Left cardiac atrium (tissue), 4 donors: ENCODE data around the gene MARCHF5. TPM values are rescaled to one million over a fixed set of nuclear protein-coding genes. Genes with fewer than 3 reads are reported as not detected.
"Not testable (repeated sequence)": the region's sequence is repeated elsewhere in the genome, so short reads cannot be mapped to it uniquely, and the experiment has no call there.

ENCODE experiments used
- ATAC-seq, 2 donors: fragments of 200-7000 bp; cut with Tn5 transposase; one replicate each; pipeline ENCODE4 v1.9.1; 2020; ENCODE audit warnings: mild to moderate bottlenecking in 2 of 2, moderate library complexity in 2 of 2
- DNase-seq: peaks from one replicate; pipeline ENCODE4 v3.0.0-alpha.2; 2020
- intact Hi-C, 2 donors: fragments of 100-400 bp; cut with DNase I; formaldehyde crosslinking; loops; one replicate each; pipeline versions ENCODE4 v1.14.1 to v1.15.1; 2022 to 2023
- total RNA-seq, 2 donors: library from RNA; stranded (reverse); fragmentation: NEBNext Ultra II Directional; extraction: Animal tissue kit (Norgen Biotek cat#: 25700); gene quantifications; one replicate each; pipeline ENCODE4 v1.2.1, GENCODE V29; 2021
- donor health status: DM: no; HTN: yes; CAD: no.
- donor health status: DM: no; HTN: yes; CAD: no; lungs with severe emphysema.
- donor health status: DM: yes; HTN: yes; CAD: no.
- donor health status: Dilated cardiomyopathy.

Gene MARCHF5
- total RNA-seq, 2 donors from 2014 or later: 27.6 to 34.3 TPM

DNA sequence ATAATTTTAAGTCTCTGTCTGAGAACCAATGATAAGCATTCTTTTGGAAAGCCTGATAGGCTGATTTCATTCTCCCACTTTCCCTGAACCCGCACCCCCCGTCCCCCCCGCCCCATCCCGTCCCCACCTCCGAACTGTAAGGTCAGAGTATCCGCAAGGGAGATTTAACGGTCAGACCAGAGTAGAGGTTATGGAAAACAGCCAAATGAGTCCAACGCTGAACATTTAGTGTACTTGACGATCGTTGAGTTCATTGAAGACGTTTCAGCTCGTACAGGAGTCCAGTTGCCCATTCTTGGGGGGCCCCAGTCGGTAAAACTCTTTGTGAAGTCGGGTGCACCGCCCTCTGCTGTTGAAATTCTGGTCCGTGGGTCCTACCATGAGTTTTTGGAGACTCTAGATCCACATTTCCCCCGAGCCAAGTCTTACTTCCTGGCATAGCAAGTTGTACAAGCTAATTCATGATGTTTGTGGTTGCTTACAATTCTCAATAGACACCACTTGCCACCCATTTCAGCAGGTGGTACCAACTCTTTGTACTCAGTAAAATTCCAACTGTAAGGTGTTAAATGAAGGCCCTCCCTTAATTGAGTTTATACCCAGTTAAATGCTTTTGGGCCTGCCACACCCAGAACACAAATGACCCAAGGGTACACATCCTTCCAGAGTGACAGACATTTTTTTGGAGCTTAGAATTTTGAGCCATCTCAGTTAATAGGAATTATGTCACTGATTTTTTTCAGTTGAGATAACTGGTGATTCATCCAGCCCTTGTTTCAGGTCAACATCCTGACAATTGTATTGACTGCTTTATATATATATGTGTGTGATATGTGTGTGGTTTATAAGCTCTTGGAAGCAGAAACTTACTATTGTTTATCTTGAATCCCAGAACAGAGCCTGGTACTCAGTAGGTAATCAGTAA lies 1.2 kb downstream of the MARCHF5 start:
- DNase-seq (peak; percentile 73), ATAC-seq (peak; percentile 7 to 13)
- intact Hi-C loops: loop anchor here in 1 of 2 donors (5.0 to 10.0 kb wide), 2 partner anchors 143 to 205 kb away; no protein-coding TSS in a partner anchor

DNA sequence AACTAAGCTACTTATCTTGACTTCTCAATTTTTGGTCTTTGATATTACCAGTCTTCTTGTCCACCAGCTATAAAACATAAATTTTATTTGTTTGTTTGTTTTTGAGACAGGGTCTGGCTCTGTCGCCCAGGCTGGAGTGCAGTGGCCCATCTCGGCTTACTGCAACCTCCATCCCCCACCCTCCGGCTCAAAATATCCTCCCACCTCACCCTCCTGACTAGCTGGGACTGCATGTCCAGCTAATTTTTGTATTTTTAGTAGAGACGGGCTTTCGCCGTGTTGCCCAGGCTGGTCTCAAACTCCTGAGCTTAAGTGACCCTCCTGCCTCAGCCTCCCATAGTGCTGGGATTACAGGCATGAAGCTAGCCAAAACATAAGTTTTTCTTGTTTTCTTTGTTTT lies 7.5 kb downstream of the MARCHF5 start:
- ATAC-seq: peak in 1 of 2 donors; percentile 41
- DNase-seq: no peak
- intact Hi-C loops: loop anchor here in 1 of 2 donors (10.0 kb wide), 1 partner anchor 136 kb away; no protein-coding TSS in a partner anchor

GRCh38 chr10:92303096-92303495 lies 12.1 kb downstream of the MARCHF5 start:
- no peak for DNase-seq
- no peak for ATAC-seq
- intact Hi-C loops: no loop called here

DNA sequence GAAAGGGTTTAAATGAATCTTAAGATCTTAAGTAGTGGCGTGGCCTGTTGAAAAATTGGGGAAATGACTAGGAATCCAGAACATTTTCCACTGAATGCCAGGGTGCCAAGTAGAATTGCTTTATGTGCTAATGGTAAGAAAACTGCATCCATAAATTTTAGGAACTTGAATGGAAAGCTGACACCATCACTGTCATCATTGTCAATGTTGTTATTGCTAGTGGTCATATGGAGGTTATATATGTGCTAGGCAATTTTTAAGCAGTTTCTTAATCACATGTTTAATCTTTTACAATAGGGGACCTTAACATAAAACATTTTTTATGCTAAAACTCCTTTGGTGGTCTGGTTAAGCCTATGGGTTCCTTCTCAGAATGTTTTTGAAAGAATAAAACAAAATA lies 13.1 kb downstream of the MARCHF5 start:
- intact Hi-C loops: no loop called here
- DNase-seq (no peak), ATAC-seq (no peak)

DNA sequence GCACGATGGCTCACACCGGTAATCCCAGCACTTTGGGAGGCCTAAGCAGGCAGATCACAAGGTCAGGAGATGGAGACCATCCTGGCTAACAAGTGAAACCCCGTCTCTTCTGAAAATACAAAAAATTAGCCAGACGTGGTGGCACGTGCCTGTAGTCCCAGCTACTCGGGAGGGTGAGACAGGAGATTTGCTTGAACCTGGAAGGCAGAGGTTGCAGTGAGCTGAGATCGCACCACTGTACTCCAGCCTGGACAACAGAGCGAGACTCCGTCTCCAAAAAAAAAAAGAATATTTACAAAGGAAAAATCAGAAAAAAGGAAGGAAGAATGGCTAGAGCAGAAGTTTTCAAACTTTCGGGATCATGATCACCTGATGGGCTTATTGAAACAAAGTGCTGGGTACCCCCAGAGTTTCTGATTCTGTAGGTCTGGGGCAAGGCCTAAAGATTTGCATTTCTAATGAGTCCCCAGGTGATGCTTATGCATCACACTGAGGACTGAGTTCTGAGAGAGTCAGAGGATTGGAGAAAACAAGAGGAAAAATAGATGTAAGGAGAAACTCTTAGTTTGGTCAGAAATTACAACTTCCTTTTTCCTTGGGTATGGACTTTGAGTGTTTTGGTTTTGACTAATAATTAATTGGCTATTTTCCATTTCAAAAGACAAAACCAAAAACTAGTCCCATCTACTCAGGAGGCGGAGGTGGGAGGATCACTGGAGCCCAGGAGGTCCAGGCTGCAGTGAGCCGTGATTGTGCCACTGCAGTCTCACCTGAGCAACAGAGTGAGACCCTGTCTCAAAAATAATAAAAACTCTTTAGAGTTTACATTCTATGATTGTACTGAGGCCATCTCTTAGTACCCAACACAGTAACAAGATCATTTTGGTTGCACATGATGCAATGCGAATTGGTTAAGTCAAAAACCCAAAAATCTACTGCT lies 14.4 kb downstream of the MARCHF5 start:
- intact Hi-C loops: no loop called here
- ATAC-seq (no peak), DNase-seq (no peak)

GRCh38 chr10:92309272-92309671 lies 18.3 kb downstream of the MARCHF5 start:
- ATAC-seq (no peak), DNase-seq (no peak)
- intact Hi-C loops: no loop called here

DNA sequence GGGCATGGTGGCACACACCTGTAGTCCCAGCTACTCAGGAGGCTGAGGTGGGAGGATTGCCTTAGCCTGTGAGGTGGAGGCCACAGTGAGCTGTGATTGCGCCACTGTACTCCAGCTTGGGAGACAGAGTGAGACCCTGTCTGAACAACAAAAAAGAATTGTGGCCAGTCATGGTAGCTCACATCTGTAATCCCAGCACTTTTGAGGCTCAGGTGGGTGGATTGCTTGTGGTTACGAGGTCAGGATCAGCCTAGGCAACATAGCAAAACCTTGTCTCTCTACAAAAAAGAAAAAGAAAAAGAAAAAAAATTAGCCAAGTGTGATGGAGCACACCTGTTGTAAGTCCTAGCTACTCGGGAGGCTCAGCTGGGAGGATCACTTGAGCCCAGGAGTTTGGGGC lies 22.8 kb downstream of the MARCHF5 start:
- intact Hi-C loops: no loop called here
- DNase-seq (no peak), ATAC-seq (no peak)

GRCh38 chr10:92316610-92317009 lies 25.6 kb downstream of the MARCHF5 start:
- intact Hi-C loops: no loop called here
- no peak for DNase-seq
- ATAC-seq: no peak

DNA sequence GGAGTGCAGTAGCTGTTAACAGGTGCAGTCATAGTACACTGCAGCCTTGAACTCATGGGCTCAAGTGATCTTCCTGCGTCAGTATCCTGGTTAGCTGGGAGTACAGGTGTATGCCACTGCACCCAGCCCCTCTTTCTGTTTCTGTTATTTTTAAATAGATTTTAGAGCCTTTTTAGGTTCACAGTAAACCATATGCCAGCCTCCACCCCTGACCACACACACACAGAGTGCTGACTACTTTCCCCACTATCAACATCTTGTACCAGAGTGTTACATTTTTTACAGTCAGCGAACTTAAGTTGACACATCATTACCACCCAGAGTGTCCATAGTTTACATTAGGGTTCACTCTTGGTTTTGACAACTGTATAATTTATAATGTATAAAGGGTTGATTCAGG lies 32.1 kb downstream of the MARCHF5 start:
- ATAC-seq (no peak), DNase-seq (no peak)
- intact Hi-C loops: no loop called here

- no peak for DNase-seq
- intact Hi-C loops: no loop called here
- ATAC-seq: peak in 1 of 2 donors; percentile 78
These were observed 36.8 kb downstream of the MARCHF5 start for GRCh38 chr10:92327445-92328433.

DNA sequence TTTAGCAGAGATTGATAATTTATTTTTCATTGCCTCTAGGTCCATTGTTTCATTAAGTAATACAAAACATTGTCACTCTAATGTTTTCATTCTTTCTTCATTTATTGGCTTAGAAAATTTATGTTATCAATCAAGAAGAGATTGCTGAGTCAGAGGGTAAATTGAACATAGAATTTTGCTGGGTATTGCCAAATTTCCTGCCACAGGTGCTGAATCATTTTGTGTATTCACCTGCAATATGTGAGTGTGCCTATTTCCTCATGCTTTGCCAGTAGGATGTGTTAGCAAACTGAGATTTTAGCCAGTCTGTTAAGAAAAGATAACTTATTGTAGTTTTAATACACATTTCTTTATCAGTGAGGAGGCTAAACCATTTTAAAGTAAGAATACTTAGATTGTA lies 38.0 kb downstream of the MARCHF5 start:
- DNase-seq: no peak
- ATAC-seq: no peak
- intact Hi-C loops: no loop called here

DNA sequence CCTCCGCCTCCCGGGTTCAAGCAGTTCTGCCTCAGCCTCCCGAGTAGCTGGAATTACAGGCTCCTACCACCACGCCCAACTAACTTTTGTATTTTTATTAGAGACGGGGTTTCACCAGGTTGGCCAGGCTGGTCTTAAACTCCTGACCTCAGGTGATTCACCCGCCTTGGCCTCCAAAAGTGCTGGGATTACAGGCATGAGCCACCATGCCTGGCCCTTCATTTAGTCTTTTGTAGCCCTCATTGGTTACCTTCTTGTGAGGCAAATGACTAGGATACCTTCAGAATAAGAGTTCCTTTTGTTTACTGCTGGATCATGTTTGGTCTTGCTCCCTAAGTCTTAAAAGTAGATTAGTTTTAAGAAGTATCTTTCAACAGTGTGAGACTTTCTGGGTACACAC lies 39.0 kb downstream of the MARCHF5 start:
- ATAC-seq: not testable (repeated sequence)

DNA sequence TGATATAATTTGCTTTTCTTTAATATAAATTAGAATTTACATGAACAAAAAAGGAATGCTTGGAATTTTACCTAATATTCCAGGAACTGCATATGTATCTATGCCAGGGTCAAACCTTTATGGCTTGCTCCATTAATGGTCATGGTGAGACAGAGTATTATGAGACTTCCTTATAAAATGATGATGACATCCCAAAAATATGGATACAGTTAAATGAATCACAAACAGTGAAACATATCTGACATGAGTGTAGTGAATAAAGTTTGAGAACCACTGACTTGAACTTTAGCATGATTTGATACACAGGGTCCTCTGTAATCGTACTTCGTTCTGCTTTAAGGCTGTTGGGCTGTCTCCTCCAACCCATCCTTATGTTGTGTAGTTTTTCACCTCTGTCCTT lies 51.8 kb downstream of the MARCHF5 start:
- intact Hi-C loops: no loop called here
- ATAC-seq (no peak), DNase-seq (no peak)

More for the DNA sequence above, 39.0 kb downstream of the MARCHF5 start:
- intact Hi-C loops, DNase-seq: not testable (repeated sequence)

DNA sequence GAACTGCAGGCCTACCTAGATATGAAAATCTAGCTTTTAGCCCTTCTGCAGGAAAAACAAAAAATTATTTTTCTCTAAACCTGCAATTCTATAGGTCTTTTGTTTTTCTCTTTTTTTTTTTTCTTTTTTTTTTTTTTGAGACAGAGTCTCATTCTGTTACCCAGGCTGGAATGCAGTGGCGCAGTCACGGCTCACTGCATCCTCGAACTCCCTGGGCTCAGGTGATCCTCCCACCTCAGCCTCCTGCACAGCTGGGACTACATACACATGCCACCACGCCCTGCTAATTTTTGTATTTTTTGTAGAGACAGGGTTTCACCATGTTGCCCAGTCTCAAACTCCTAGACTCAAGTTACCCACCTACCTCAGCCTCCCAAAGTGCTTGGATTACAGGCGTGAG lies 54.6 kb downstream of the MARCHF5 start:
- intact Hi-C loops, DNase-seq, ATAC-seq: not testable (repeated sequence)

- ATAC-seq, intact Hi-C loops, DNase-seq: not testable (repeated sequence)
These were observed 56.2 kb downstream of the MARCHF5 start for GRCh38 chr10:92347035-92347676.

DNA sequence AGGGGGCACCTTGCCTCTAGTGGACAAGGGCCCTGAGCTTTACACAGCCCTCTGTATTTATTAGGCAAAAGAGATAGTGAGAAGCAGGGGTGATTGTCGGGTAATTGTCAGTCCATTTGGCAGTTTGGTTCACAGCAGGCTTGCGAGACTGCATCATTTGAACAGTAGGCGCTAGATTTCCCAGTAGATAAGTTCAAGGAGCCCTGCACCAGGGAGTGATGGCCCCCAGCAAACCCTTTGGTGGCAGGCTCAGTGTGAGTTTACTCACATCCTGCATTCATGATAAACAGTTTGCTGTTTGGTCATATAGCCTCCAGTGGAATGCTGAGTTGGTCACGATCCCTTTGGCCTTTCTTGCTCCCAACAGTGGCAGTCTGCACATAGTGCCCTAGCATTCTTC lies 59.4 kb downstream of the MARCHF5 start:
- DNase-seq: no peak
- intact Hi-C loops: no loop called here
- ATAC-seq: no peak

DNA sequence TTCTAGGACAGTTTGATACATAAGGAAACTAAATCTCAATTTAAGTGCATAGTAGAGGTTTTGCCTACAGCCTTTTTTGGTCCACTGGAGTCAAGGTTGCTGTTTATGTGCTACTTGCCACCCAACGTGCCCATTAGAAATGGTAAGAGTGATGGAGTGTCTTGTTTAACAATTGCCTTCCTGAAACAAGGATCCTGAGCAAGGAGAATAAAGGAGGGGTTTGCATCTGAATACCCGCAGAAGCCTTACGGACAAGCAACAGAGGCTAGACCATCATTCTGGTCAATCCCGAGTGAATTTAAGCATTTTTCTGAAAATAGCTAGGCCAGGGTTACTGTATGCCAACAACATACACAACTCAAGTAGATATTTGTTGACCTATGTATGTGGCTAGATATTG lies 63.6 kb downstream of the MARCHF5 start:
- intact Hi-C loops: no loop called here
- no peak for DNase-seq
- no peak for ATAC-seq

- ATAC-seq: no peak
- intact Hi-C loops: no loop called here
- DNase-seq: no peak
These were observed 65.1 kb downstream of the MARCHF5 start for GRCh38 chr10:92356041-92356440.
